GM19372 (cell line): ENCODE measurements around the gene ARHGAP9.
"Not testable (repeated sequence)": the region's sequence is repeated elsewhere in the genome, so short reads cannot be mapped to it uniquely, and the experiment has no call there.

ENCODE experiments used
- ATAC-seq: cut with Tn5 transposase; IDR thresholded peaks from one replicate; pipeline ENCODE4 v1.9.1; 2021; ENCODE audit warnings: mild to moderate bottlenecking, low read depth, moderate library complexity; ENCODE audit not compliant: unreplicated experiment

The ARHGAP9 gene

DNA sequence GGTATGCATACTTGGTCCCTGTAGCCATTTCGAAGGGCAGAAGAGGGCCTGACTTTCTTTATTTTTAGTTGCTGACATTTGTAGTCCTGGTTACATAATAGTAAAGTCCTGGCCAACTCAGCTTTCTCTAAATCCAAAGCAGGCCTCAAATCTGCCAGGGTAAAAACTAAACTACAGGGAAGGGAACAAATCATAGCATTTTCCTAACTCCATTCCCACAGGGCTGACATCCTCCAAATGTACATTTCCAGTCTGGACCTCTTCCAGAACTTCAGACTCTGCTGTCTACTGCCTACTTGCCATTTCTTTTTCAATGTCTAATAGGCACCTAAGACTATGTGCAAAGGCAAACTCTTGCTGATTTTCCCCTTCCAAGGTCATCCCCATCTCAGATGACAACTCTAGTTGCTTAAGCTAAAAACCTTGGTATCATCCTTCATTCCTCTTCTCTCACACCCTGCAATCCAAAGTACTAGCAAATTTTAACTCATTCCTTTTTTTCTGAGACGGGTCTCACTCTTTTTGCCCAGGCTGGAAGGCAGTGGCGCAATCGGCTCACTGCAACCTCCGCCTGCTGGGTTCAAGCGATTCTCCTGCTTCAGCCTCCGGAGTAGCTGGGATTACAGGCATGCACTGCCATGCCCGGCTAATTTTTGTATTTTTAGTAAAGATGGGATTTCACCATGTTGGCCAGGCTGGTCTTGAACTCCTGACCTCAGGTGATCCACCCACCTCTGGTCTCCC, 38.7 kb upstream of the ARHGAP9 start:
- ATAC-seq: no peak

GRCh38 chr12:57517718-57518117, 38.1 kb upstream of the ARHGAP9 start:
- ATAC-seq: not testable (repeated sequence)

DNA sequence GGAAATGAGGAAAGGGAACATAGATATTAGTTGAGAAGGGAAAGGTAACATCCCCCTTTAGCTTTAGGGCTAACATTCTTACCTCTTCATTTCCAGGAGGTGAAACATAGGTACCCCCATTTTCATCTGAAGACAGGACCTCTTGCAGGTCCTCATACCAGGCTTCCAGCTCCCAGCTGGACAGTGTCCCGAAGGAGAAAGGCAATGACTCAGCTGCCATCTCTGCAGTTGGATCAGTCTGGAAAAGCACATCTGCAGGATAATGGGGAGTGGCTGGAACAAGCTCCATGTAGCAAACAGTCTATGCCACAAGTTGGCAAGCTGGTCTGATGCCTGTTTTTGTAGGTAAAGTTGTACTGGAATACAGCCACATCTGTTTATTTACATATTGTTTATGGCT, 37.5 kb upstream of the ARHGAP9 start:
- ATAC-seq: no peak

DNA sequence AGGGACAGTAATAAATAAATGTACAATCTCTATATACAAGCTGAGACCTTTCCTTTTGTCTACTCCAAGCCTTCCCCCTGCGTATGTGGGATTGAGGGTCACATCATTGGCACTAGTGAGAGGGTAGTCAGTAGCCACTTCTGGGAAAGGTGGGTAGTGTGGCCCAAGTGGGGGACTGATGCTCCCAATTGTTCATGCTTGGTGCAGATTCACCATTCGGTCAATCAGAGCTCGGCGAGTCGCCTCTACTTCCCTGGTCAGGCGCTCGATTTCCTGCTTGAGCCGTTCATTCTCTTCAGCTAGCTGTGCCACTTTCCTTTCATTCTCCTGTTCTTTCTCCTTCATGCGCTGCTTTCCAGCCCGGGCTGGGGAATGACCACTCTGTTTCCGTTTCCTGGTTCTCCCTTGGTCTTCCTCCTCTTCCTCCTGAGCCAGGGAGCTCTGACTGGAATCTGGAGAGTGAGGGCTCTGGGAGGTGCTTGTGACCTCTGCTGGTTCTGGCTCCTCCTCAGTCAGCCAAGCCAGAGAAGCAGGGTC, 37.0 kb upstream of the ARHGAP9 start:
- ATAC-seq: no peak

DNA sequence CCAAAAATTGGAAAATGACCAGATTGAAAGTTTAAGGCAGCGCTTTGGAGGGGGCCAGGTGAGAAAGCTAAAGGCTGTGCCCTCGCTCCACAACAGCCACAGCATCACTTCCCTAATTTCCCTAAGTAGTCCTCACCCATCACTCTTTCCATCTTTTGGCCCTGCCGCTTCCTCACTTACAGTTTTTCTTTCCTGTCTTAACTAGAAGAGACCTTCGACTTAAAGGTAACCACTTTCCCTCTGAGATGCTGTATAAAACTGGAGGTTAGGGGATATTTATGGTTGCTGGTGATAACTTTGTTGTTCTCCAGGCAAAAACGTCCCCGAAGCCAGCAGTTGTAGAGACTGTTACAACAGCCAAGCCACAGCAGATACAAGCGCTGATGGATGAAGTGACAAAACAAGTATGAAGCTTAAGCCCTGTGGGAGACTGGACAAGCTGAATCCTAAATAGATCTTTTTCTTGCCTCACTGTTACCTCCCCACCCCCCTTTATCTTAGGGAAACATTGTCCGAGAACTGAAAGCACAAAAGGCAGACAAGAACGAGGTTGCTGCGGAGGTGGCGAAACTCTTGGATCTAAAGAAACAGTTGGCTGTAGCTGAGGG, 36.4 kb upstream of the ARHGAP9 start:
- ATAC-seq: no peak

- ATAC-seq: no peak
Measured at GRCh38 chr12:57515408-57515933, 35.8 kb upstream of the ARHGAP9 start.

- ATAC-seq: no peak
Measured at GRCh38 chr12:57514720-57515407, 35.2 kb upstream of the ARHGAP9 start.

- not testable (repeated sequence) for ATAC-seq
Measured at GRCh38 chr12:57514246-57514645, 34.6 kb upstream of the ARHGAP9 start.

DNA sequence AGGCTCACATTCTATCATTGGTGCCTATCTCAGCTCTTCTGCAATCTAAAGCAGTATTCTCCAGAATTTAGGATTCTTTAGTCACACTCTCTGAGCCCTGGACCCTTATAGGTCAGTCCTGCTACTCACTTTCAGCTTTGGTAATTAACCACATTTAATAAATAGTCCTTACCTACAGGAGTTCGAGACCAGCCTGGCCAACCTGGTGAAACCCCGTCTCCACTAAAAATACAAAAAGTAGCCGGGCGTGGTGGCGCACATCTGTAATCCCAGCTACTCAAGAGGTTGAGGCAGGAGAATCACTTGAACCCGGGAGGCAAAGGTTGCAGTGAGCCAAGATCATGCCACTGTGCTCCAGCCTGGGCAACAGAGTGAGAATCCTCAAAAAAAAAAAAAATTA, 34.0 kb upstream of the ARHGAP9 start:
- not testable (repeated sequence) for ATAC-seq

- ATAC-seq: no peak
Measured at GRCh38 chr12:57513266-57513665, 33.6 kb upstream of the ARHGAP9 start.

DNA sequence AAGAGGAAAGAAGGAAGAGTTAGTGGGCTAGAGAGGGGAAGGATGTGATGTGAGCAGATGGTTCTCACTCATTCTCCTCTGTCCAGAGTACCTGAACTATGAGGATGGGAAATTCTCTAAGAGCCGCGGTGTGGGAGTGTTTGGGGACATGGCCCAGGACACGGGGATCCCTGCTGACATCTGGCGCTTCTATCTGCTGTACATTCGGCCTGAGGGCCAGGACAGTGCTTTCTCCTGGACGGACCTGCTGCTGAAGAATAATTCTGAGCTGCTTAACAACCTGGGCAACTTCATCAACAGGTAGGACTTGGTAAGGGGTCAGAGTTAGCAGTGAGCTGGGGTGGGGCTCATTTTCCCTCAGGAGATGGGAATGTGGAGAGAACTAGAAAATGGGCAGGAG, 33.0 kb upstream of the ARHGAP9 start:
- no peak for ATAC-seq

DNA sequence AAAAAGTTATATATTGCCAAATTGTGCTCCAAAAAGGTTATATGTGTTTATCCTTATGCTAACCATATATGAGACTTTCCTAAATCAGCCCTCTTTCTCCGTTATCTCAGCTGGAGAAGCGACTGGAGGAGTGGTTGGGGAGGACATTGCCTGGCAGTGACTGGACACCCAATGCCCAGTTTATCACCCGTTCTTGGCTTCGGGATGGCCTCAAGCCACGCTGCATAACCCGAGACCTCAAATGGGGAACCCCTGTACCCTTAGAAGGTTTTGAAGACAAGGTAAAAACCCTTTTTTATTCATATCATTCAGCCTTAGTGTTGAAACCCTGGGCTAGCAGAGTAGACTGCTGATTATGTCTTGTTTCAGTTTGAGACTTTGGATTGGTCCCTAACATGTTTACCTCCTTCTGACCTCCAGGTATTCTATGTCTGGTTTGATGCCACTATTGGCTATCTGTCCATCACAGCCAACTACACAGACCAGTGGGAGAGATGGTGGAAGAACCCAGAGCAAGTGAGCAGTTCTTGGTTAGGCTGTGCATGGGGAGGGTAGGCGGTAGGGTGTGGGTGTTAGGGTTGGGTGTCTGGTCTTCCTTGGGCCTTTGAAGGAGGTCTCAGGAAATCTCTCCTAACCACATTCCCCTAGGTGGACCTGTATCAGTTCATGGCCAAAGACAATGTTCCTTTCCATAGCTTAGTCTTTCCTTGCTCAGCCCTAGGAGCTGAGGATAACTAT, 32.1 kb upstream of the ARHGAP9 start:
- no peak for ATAC-seq

GRCh38 chr12:57511161-57511560, 31.5 kb upstream of the ARHGAP9 start:
- ATAC-seq: no peak

DNA sequence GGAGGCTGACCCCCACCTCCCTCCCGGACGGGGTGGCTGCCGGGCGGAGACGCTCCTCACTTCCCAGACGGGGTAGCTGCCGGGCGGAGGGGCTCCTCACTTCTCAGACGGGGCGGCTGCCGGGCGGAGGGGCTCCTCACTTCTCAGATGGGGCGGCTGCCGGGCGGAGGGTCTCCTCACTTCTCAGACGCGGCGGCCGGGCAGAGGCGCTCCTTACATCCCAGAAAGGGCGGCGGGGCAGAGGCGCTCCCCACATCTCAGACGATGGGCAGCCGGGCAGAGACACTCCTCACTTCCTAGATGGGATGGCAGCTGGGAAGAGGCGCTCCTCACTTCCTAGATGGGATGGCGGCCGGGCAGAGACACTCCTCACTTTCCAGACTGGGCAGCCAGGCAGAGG, 28.1 kb upstream of the ARHGAP9 start:
- ATAC-seq: not testable (repeated sequence)

DNA sequence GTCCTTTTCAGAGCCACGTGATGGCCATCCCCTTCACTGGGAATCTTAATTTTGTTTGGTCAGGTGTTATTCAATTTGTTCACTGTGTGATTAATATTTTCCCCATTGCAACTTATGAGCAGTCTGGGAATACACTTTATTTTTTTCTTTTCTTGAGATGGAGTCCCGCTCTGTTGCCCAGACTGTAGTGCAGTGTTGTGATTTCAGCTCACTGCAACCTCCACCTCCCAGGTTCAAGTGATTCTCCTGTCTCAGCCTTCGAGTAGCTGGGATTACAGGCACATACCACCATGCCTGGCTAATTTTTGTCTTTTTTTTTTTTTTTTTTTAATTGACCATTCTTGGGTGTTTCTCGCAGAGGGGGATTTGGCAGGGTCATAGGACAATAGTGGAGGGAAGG, 26.9 kb upstream of the ARHGAP9 start:
- ATAC-seq: not testable (repeated sequence)

- not testable (repeated sequence) for ATAC-seq
Measured at GRCh38 chr12:57502311-57502969, 22.8 kb upstream of the ARHGAP9 start.

- no peak for ATAC-seq
Measured at GRCh38 chr12:57500213-57500612, 20.5 kb upstream of the ARHGAP9 start.

- ATAC-seq: no peak
Measured at GRCh38 chr12:57498571-57498970, 18.9 kb upstream of the ARHGAP9 start.

- no peak for ATAC-seq
Measured at GRCh38 chr12:57498132-57498502, 18.5 kb upstream of the ARHGAP9 start.
